Keratinocyte (primary cell): ENCODE results near the gene TOP2A. TPM values are rescaled to one million over a fixed set of nuclear protein-coding genes. Genes with fewer than 3 reads are reported as not detected.
A peak's percentile ranks its signal among the peaks of the same experiment; 100 is the strongest.

Experiments used
- DNase-seq: peaks from one replicate; pipeline ENCODE4 v3.0.0-alpha.2; 2011; ENCODE audit warnings: low read depth, missing footprints, low spot score
- FAIRE-seq: peaks from 2 replicates; lab custom pipeline; 2011; peaks lifted over from hg19 to GRCh38; lab: Jason Lieb, UNC
- H2AFZ ChIP-seq: 2 replicates; pipeline ENCODE4 v1.6.0; 2012; ENCODE audit warnings: low read length, control low read depth, inconsistent platforms; ENCODE audit not compliant: control insufficient read depth
- H3K27ac ChIP-seq: 2 replicates; pipeline ENCODE4 v1.5.1; 2011; ENCODE audit warnings: low read length; ENCODE audit not compliant: control insufficient read depth, insufficient read depth
- H3K27me3 ChIP-seq: 3 replicates; pipeline ENCODE4 v1.6.0; 2011; ENCODE audit warnings: low read length; ENCODE audit not compliant: control insufficient read depth, insufficient read depth; ENCODE audit errors: extremely low read depth
- H3K36me3 ChIP-seq, 2 experiments: 2 replicates in 1 of 2; 3 replicates in 1 of 2; pipeline ENCODE4 v1.5.1; 2011; ENCODE audit warnings: low read length in 2 of 2, mild to moderate bottlenecking in 1 of 2; ENCODE audit not compliant: control insufficient read depth in 2 of 2, insufficient read depth in 2 of 2; ENCODE audit errors: extremely low read depth in 1 of 2
- H3K4me1 ChIP-seq: 3 replicates; pipeline ENCODE4 v1.5.1; 2011; ENCODE audit warnings: low read length; ENCODE audit not compliant: control insufficient read depth, insufficient read depth; ENCODE audit errors: extremely low read depth
- H3K4me2 ChIP-seq: 3 replicates; pipeline ENCODE4 v1.6.0; 2011; ENCODE audit warnings: low read depth, low read length; ENCODE audit not compliant: control insufficient read depth, insufficient read depth; ENCODE audit errors: extremely low read depth
- H3K4me3 ChIP-seq, 3 experiments: fragments of 200-600 bp in 1 of 3; sonication (generic) in 1 of 3; 2 replicates in 2 of 3; 3 replicates in 1 of 3; pipeline ENCODE4 v1.5.1; 2011 to 2016; ENCODE audit warnings: low read length in 3 of 3, mild to moderate bottlenecking in 3 of 3, control low read depth in 2 of 3, inconsistent platforms in 1 of 3, low read depth in 1 of 3, mixed read lengths in 1 of 3, mixed run types in 1 of 3, moderate library complexity in 1 of 3; ENCODE audit not compliant: control insufficient read depth in 2 of 3, insufficient read depth in 2 of 3; ENCODE audit errors: extremely low read depth in 1 of 3
- H3K79me2 ChIP-seq: 2 replicates; pipeline ENCODE4 v1.6.0; 2012; ENCODE audit warnings: low read length; ENCODE audit not compliant: control insufficient read depth, insufficient read depth
- H3K9ac ChIP-seq: 3 replicates; pipeline ENCODE4 v1.6.0; 2011; ENCODE audit warnings: low read length; ENCODE audit not compliant: control insufficient read depth, insufficient read depth; ENCODE audit errors: extremely low read depth
- H3K9me1 ChIP-seq: 3 replicates; pipeline ENCODE4 v1.6.0; 2011; ENCODE audit warnings: low read length; ENCODE audit not compliant: control insufficient read depth, insufficient read depth; ENCODE audit errors: extremely low read depth
- H3K9me3 ChIP-seq: 2 replicates; pipeline ENCODE4 v1.5.1; 2012; ENCODE audit warnings: low read depth, low read length; ENCODE audit not compliant: control insufficient read depth
- H4K20me1 ChIP-seq: 3 replicates; pipeline ENCODE4 v1.6.0; 2011; ENCODE audit warnings: low read length; ENCODE audit not compliant: control insufficient read depth, insufficient read depth; ENCODE audit errors: extremely low read depth
- CTCF ChIP-seq, 3 experiments: IDR thresholded peaks in 1 of 3; conservative IDR thresholded peaks in 1 of 3; optimal IDR thresholded peaks in 1 of 3; 2 replicates in 2 of 3; 3 replicates in 1 of 3; pipeline versions ENCODE3 to v1.5.1; 2011; ENCODE audit warnings: low read length in 3 of 3, mild to moderate bottlenecking in 3 of 3, moderate library complexity in 2 of 3, control low read depth in 1 of 3, inconsistent platforms in 1 of 3; ENCODE audit not compliant: insufficient read depth in 2 of 3; ENCODE audit errors: extremely low read depth in 1 of 3
- EZH2 ChIP-seq: IDR thresholded peaks from one replicate; pipeline ENCODE4 v1.6.1; 2012; ENCODE audit warnings: inconsistent platforms, mild to moderate bottlenecking, low read length, moderate library complexity
- dilution Hi-C: fragments of 300-500 bp; cut with MboI; formaldehyde crosslinking; loops from one replicate; pipeline ENCODE4 v1.7.0; 2020; ENCODE audit warnings: low sequenced_read_pairs; ENCODE audit not compliant: extremely low pct_ligation_motif_present
- polyA plus RNA-seq, 5 experiments: library from polyadenylated mRNA; depleted of rRNA in 3 of 5; stranded (reverse) in 3 of 5; stranded (forward) in 1 of 5; unstranded in 1 of 5; fragments of >200 nt; gene quantifications; 1 replicate in 1 of 5; 2 replicates in 3 of 5; 3 replicates in 1 of 5; pipeline versions ENCODE4 v1.2.1 to v1.2.3, GENCODE V29; 2011 to 2012; ENCODE audit warnings: missing spikeins in 2 of 5, low read depth in 1 of 5, low replicate concordance in 1 of 5

The TOP2A gene
- polyA plus RNA-seq, 1 donor (not counting 4 experiments of a cell fraction or from before 2014, with no cell fraction given) = 45.0 TPM

GRCh38 chr17:40363111-40363827 is 54.4 kb downstream of the TOP2A start:
- H3K4me2 ChIP-seq = peak overlapping the region; percentile 83
- no peaks in the 10 kb centered on the region for H3K36me3 ChIP-seq
- dilution Hi-C loops = loop anchor here (5.0 kb wide), 1 partner anchor 61 kb away; no protein-coding TSS in a partner anchor
- H4K20me1 ChIP-seq = no peaks in the 10 kb centered on the region
- peak overlapping the region; percentile 62 for H2AFZ ChIP-seq
- H3K79me2 ChIP-seq = no peaks in the 10 kb centered on the region
- TF ChIP-seq EZH2 (no peak), CTCF (optimal IDR thresholded peaks at IDR 0.05 in 1 of 3, IDR thresholded peaks at IDR 0.05 in 1 of 3, conservative IDR thresholded peaks at IDR 0.05 in 1 of 3; ENCODE audit: extremely low read depth in 1 of 3, insufficient read depth in 2 of 3, low read length in 3 of 3) (no peak)
- peak overlapping the region; percentile 22 for H3K9ac ChIP-seq
- H3K27ac ChIP-seq = no peak overlapping the region
- H3K9me3 ChIP-seq = no peaks in the 10 kb centered on the region
- DNase-seq (no peak), FAIRE-seq (no peak)
- no peaks in the 10 kb centered on the region for H3K9me1 ChIP-seq
- peaks cover 3% of the 10 kb centered on the region for H3K4me1 ChIP-seq
- H3K4me3 ChIP-seq = peak overlapping the region; percentile 45 to 55 (median 49)
- H3K27me3 ChIP-seq = no peaks in the 10 kb centered on the region

GRCh38 chr17:40362696-40363110 is 55.0 kb downstream of the TOP2A start:
- Histone ChIP-seq H2AFZ (peak overlapping the region; percentile 58), H3K79me2 (no peaks in the 10 kb centered on the region), H3K27me3 (no peaks in the 10 kb centered on the region), H4K20me1 (no peaks in the 10 kb centered on the region), H3K4me1 (peaks cover 3% of the 10 kb centered on the region), H3K9me1 (no peaks in the 10 kb centered on the region), H3K9me3 (no peaks in the 10 kb centered on the region), H3K36me3 (no peaks in the 10 kb centered on the region), H3K4me2 (peak overlapping the region; percentile 83), H3K4me3 (peak overlapping the region; percentile 45 to 55 (median 49)), H3K9ac (peak overlapping the region; percentile 22), H3K27ac (no peak overlapping the region)
- dilution Hi-C loops = loop anchor here (5.0 kb wide), 1 partner anchor 60 kb away; no protein-coding TSS in a partner anchor
- FAIRE-seq (no peak), DNase-seq (no peak)
- peak; percentile 53 to 95 (median 79) for TF ChIP-seq CTCF (optimal IDR thresholded peaks at IDR 0.05 in 1 of 3, IDR thresholded peaks at IDR 0.05 in 1 of 3, conservative IDR thresholded peaks at IDR 0.05 in 1 of 3; ENCODE audit: extremely low read depth in 1 of 3, insufficient read depth in 2 of 3, low read length in 3 of 3)
- TF ChIP-seq EZH2 = no peak
